HUES64 (cell line): ENCODE results near the gene TNFRSF8.

Experiments
- H3K27ac ChIP-seq: 2 replicates; pipeline ENCODE4 v1.7.0; 2013; ENCODE audit warnings: low read depth, low read length, inconsistent platforms
- H3K27me3 ChIP-seq: 2 replicates; pipeline ENCODE4 v1.6.1; 2013; ENCODE audit warnings: mild to moderate bottlenecking, low read length; ENCODE audit not compliant: insufficient read depth
- H3K36me3 ChIP-seq: 2 replicates; pipeline ENCODE4 v1.6.1; 2013; ENCODE audit warnings: mild to moderate bottlenecking, low read length; ENCODE audit not compliant: insufficient read depth
- H3K4me1 ChIP-seq: 2 replicates; pipeline ENCODE4 v1.6.1; 2013; ENCODE audit warnings: mild to moderate bottlenecking, low read length, moderate library complexity; ENCODE audit not compliant: insufficient read depth
- H3K4me3 ChIP-seq: 2 replicates; pipeline ENCODE4 v1.5.1; 2013; ENCODE audit warnings: mild to moderate bottlenecking, low read length, moderate library complexity
- H3K9ac ChIP-seq: 2 replicates; pipeline ENCODE4 v1.6.1; 2013; ENCODE audit warnings: mild to moderate bottlenecking, low read depth, low read length
- H3K9me3 ChIP-seq: 2 replicates; pipeline ENCODE4 v1.6.1; 2013; ENCODE audit warnings: low read depth, low read length; ENCODE audit not compliant: insufficient read depth
- WGBS: fragments of 150-250, 120-280 bp; methylation state at CpG from one replicate; pipeline ENCODE4 v1.1.7; 2013; ENCODE audit warnings: missing lambda C conversion rate; 5-methylcytosine and 5-hydroxymethylcytosine counted together

Gene TNFRSF8

GRCh38 chr1:12167493-12168429, 104.7 kb downstream of the TNFRSF8 start:
- H3K36me3 ChIP-seq = no peaks in the 10 kb centered on the region
- 55% methylated on average over 33 of the region's 33 CpGs for WGBS
- peaks cover 44% of the 10 kb centered on the region for H3K27me3 ChIP-seq
- no peak overlapping the region for H3K9ac ChIP-seq
- H3K9me3 ChIP-seq = no peaks in the 10 kb centered on the region
- H3K4me3 ChIP-seq = peak overlapping the region; percentile 37
- H3K4me1 ChIP-seq = no peaks in the 10 kb centered on the region
- no peak overlapping the region for H3K27ac ChIP-seq

GRCh38 chr1:12168451-12169160, 105.5 kb downstream of the TNFRSF8 start:
- Histone ChIP-seq H3K36me3 (no peaks in the 10 kb centered on the region), H3K9me3 (no peaks in the 10 kb centered on the region), H3K4me3 (no peak overlapping the region), H3K27ac (no peak overlapping the region), H3K4me1 (no peaks in the 10 kb centered on the region), H3K9ac (no peak overlapping the region), H3K27me3 (peaks cover 44% of the 10 kb centered on the region)
- WGBS = 60% methylated on average over 17 of the region's 17 CpGs

- H3K4me1 ChIP-seq = no peaks in the 10 kb centered on the region
- 88% methylated on average over 8 of the region's 8 CpGs for WGBS
- no peak overlapping the region for H3K4me3 ChIP-seq
- H3K9me3 ChIP-seq = no peaks in the 10 kb centered on the region
- H3K27me3 ChIP-seq = peaks cover 44% of the 10 kb centered on the region
- no peaks in the 10 kb centered on the region for H3K36me3 ChIP-seq
- H3K27ac ChIP-seq = no peak overlapping the region
- no peak overlapping the region for H3K9ac ChIP-seq
Measured at GRCh38 chr1:12169442-12170135, 106.5 kb downstream of the TNFRSF8 start.

- Histone ChIP-seq H3K27ac (no peak overlapping the region), H3K9me3 (no peaks in the 10 kb centered on the region), H3K9ac (no peak overlapping the region), H3K4me1 (no peaks in the 10 kb centered on the region), H3K4me3 (no peak overlapping the region), H3K36me3 (no peaks in the 10 kb centered on the region), H3K27me3 (peaks cover 40% of the 10 kb centered on the region)
- 94% methylated on average over 9 of the region's 9 CpGs for WGBS
Measured at GRCh38 chr1:12170263-12170671, 107.2 kb downstream of the TNFRSF8 start.

GRCh38 chr1:12171206-12172041, 108.3 kb downstream of the TNFRSF8 start:
- Histone ChIP-seq H3K4me1 (no peaks in the 10 kb centered on the region), H3K27ac (no peak overlapping the region)
- WGBS = 90% methylated on average over 12 of the region's 12 CpGs

GRCh38 chr1:12172042-12172851, 109.1 kb downstream of the TNFRSF8 start:
- no peak overlapping the region for H3K9ac ChIP-seq
- H3K36me3 ChIP-seq = no peaks in the 10 kb centered on the region
- no peak overlapping the region for H3K27ac ChIP-seq
- H3K27me3 ChIP-seq = peaks cover 21% of the 10 kb centered on the region
- 0 out of 2 replicates have a peak, but pooled peaks cover under 1% of the 10 kb centered on the region for H3K4me1 ChIP-seq
- 90% methylated on average over 14 of the region's 14 CpGs for WGBS
- H3K4me3 ChIP-seq = no peak overlapping the region
- no peaks in the 10 kb centered on the region for H3K9me3 ChIP-seq

More at GRCh38 chr1:12171206-12172041, 108.3 kb downstream of the TNFRSF8 start:
- Histone ChIP-seq H3K27me3 (peaks cover 29% of the 10 kb centered on the region), H3K36me3 (no peaks in the 10 kb centered on the region), H3K4me3 (no peak overlapping the region), H3K9ac (no peak overlapping the region), H3K9me3 (no peaks in the 10 kb centered on the region)

GRCh38 chr1:12173041-12173509, 110.0 kb downstream of the TNFRSF8 start:
- H3K27me3 ChIP-seq = peaks cover 13% of the 10 kb centered on the region

GRCh38 chr1:12173631-12174121, 110.6 kb downstream of the TNFRSF8 start:
- H3K9me3 ChIP-seq = no peaks in the 10 kb centered on the region
- H3K36me3 ChIP-seq = no peaks in the 10 kb centered on the region
- no peak overlapping the region for H3K9ac ChIP-seq
- WGBS = 92% methylated on average over 11 of the region's 11 CpGs
- no peak overlapping the region for H3K4me3 ChIP-seq
- no peak overlapping the region for H3K27ac ChIP-seq
- H3K4me1 ChIP-seq = peaks cover 9% of the 10 kb centered on the region; the same call in 1 of the 2 replicates
- H3K27me3 ChIP-seq = peaks cover 8% of the 10 kb centered on the region; the same call in 1 of the 2 replicates

More at GRCh38 chr1:12173041-12173509, 110.0 kb downstream of the TNFRSF8 start:
- Histone ChIP-seq H3K36me3 (no peaks in the 10 kb centered on the region), H3K4me1 (peaks cover 7% of the 10 kb centered on the region; the same call in 1 of the 2 replicates), H3K9me3 (no peaks in the 10 kb centered on the region), H3K4me3 (no peak overlapping the region), H3K9ac (no peak overlapping the region), H3K27ac (no peak overlapping the region)
- 84% methylated on average over 2 of the region's 3 CpGs for WGBS

GRCh38 chr1:12174924-12175810, 112.1 kb downstream of the TNFRSF8 start:
- Histone ChIP-seq H3K27me3 (no peaks in the 10 kb centered on the region; the same call in 1 of the 2 replicates), H3K4me3 (no peak overlapping the region), H3K9me3 (no peaks in the 10 kb centered on the region), H3K27ac (no peak overlapping the region), H3K4me1 (peaks cover 9% of the 10 kb centered on the region; the same call in 1 of the 2 replicates), H3K9ac (no peak overlapping the region), H3K36me3 (no peaks in the 10 kb centered on the region)
- WGBS = 69% methylated on average over 17 of the region's 17 CpGs
